HPDE6-E6E7 (cell line): ENCODE results near the gene PFDN1.
"Not testable (repeated sequence)": the region's sequence is repeated elsewhere in the genome, so short reads cannot be mapped to it uniquely, and the experiment has no call there.

Experiments
- DNase-seq: peaks from one replicate; pipeline ENCODE4 v3.0.0; 2011; ENCODE audit warnings: missing footprints; ENCODE audit errors: extremely low spot score

PFDN1 gene, protein sequence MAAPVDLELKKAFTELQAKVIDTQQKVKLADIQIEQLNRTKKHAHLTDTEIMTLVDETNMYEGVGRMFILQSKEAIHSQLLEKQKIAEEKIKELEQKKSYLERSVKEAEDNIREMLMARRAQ

DNA sequence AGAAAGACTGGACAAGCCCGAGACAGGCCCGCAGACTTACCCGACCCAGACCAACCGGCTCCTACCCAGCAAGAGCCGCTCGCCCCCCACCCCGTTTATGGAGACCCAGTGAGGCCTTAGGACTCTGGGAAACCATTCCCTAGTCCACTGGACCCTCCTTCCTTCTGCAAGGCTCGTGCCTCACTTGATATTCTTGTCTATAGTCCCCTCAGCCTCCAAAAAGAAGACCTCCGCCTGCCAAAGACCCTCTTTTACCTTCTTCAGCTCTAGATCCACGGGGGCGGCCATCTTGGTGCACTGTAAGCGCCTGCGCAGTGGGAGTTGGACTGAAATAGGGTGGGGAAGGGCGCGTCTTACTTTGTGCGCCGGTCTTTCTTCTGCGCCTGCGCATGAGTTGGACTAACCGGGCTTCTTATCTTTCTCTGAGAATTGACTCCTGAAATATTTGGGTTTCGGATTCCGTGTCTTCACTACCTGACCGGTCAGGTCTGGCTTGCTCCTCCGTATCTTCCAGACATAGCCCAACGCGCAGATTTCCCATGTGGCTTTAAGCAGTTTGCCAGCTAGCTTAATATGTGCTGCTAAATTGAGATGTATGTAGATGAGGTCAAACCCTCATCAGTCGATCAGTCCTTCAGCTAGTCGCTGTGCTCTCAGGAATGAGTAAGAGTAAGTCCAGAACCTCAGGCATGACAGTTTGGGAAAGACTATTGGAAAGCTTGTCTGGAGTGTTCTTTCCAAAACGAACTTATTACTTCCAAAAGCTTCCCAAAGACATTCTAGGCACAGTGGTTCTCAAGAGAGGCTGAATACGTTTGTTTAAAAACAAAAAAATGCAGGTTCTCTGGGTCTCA, at the start of gene PFDN1:
PFDN1 (minus strand) TSS at position 316 of the 854 bp plus-strand sequence; CDS start at position 288, 28 bp downstream.
- DNase-seq: peak; percentile 98

DNA sequence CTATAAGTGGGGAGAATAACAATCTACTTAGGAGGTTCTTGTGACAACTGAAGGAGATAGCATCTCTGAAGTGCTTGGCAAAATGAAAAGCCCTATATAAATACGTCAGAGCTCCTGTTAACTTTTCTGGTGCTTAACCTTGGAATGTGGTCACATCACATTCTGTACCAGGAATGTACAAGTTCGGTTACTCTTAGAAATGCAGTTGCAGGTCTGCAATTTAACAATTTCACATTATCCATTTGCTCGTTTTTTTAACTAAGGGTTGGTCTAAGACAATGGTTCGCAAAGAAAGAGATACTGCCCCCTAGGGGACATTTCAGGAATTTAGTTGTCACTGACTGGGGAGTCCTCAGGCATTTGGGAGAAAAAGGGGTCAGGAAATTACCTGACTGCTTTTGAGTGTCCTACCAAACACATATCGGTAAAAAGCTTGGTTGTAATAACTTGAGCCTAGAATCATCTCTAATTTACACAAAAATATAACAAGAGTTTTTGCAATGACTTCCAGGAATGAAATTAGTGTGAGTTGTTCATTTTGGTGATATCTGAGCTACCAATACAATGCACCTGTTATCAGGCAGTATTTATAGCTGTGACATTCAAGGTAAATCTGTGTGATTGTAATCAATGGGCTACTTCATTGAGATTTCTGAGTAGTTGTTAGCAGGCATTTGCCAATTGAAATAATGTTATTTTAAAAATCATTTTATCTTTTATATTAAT, 48.9 kb upstream of the PFDN1 start:
- peak; percentile 51 for DNase-seq

DNA sequence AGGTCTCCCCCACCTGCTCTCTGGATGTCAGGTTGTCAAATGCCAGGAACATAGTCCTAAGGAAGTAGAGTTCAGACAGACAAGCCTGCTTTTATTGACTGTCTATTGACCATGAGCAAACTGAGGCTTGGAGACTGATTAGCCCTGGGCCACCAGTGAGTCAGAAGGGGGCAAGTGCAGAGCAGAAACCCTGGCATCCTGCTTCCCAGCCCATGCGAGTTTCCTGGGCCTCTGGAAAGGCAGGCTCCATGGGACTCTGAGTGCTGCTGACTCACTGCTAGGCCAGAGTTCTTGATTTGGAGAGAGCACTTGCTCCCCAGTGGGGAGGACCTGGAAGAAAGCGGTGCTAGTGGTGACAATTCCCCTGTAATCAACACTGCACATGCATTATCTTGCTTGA, 46.3 kb upstream of the PFDN1 start:
- no peak for DNase-seq

DNA sequence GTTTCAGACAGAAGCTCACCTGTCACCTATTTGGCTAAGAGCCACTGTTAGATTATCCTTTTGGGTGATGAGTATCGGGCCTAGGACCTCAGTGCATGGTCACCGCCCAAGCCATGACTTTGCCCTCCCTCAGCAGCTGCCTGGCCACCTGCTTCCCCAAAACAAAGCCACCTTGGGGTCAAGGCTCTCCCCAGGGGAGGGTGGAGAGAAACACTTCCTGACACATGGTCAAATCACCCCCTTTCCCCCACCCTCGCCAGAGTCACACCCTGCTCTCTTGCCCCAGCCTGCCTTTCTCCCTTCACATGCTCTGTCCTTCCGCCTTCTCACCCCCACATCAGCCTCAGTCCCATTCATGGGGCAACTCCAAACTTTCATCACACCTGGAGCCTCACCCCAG, 45.2 kb upstream of the PFDN1 start:
- peak; percentile 89 for DNase-seq

DNA sequence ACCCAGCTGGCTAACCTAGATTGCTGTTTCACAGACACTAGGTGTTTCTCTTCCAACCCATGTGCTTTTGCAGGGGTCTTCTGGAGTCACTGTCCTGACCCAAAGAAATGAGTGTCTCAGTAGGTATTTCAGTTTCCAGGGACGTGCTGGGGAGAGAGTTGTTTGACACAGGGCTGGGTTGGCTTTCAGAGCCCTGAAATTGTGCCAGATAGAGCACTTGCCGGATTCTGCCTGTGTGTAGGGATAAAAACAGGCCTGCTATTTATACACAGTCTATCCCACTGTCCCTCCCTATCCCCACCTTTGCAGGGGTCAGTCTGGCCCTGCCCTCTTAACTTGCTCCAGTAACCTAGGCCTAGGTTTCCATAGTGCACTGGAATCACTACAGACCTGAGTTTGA, 44.5 kb upstream of the PFDN1 start:
- DNase-seq: no peak

DNA sequence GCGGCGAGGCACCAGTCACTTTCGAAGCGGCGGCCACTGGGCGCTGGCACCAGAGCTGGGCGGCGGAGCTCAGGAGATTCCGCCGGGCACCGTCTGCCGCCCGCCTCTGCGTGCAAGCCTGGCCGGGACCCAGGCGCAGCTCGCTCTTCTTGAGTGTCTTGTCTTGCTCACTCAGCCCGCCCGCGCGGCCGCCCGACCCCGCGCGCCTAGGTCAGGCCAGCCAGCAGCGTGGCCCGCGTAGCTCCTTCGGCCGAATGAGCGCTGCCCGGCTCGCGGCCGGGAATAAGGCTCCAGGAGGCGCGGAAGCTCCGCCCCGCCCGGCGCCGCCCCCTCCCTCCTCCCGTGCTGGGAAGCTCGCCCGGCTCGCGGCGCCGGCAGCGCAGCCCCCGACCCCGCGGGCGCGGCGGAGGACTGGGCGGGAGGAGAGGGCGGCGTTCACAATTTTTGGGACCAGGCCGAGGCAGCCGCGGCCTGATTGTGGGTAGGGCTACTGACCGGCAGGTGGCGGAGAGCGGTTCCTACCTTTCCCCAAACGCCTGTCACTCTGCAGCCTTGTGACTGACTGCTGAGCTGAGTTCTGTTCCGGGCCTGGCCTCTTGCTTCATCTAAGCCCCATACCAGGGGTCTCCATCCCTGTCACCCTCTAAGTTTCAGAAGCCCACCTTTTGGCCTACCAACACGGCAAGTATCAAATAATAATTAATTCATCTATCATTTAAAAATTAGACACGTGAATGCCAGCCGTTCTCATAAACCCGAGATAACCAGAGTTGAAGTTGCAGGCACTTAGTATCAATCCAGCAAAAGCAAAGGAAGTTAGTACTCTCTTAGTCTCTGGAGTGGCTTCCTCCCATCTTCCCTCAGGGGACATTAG, 43.7 kb upstream of the PFDN1 start, which contains the start of gene HBEGF:
HBEGF (minus strand) TSS at position 256 of the 874 bp plus-strand sequence. CDS start 275 bp downstream, outside the sequence.
- peak; percentile 79 for DNase-seq

DNA sequence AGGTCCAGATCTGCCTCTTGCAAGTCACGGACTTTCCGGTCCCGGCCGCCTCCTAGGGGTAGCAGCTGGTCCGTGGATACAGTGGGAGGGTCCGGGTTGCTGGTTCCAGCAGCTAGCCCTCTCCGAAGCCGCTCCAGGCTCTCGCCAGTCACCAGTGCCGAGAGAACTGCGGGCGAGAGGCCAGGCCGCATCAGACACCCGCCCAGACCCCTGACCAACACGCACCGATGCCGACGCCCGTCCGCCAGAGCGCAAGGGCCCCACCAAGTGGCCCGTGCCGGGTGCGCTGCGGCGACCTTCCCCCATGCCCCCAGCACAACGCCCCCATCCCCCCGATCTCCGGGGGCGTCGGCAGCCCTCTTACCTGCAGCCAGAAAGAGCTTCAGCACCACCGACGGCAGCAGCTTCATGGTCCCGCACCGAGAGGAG, 43.0 kb upstream of the PFDN1 start:
- no peak for DNase-seq

DNA sequence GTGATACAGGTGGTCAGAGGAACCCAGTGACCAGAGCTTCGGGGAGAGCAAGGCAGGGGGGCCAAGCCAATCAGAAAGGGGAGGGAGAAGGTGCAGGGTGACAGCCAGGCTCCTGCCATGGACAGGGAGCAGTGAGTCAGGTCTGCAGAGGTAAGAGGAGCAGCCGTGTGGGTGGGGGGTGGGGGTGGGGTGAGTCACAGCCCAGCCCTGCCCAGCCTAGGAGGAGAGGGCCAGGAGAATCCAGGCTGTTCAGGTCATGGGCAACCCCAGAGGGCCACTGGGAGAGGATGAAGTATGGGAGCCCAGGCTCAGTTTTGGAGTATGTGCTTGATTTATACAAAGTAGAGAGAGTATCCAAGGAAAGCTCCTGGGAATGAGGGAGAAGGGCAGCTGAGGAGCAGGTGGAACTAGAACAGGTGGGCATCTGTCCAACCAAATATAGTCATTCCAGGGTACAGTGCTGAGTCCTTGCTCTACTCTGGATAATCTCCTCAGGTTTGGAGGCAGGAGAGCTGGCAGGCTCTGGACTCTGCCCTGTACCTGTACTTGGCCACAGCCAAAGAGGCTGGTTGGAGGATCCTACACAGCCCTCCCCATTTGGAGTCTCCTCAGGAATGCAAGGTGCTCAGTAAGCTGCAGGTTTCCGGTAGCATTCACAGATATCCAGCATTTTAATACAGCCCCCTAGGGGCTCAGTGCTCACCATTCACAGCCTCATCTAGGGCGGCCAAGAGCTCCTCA, 42.0 kb upstream of the PFDN1 start:
- peak; percentile 91 for DNase-seq

DNA sequence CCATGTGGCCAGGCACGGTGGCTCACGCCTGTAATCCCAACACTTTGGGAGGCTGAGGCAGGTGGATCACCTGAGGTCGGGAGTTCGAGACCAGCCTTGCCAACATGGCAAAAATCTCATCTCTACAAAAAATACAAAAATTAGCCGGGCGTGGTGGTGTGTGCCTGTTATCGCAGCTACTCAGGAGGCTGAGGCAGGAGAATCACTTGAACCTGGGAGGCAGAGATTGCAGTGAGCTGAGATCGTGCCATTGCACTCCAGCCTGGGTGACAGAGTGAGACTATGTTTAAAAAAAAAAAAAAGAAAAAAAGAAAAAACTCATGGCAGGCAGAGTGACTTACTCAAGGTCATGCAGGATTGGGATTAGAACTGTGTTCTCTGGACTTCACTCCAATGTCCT, 40.9 kb upstream of the PFDN1 start:
- DNase-seq: not testable (repeated sequence)

DNA sequence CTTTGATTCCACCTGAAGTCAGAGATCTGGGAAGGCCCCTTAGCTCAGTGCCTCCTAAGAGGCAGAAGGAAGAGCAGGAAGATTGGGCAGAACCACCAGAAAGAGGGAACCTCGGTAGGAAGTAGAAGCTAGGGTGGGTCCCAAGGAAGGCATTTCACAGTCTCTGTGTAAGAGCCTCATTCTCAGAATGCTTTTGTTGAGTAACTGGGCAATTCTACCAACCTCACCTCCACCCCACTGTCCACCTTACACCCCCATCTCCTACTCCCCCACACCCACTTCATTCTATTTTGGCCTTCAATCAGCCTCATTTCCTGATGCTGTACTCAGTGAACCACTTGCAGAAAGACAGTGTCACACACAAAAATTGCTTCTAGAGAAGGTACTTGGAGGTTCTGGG, 40.0 kb upstream of the PFDN1 start:
- DNase-seq: no peak

DNA sequence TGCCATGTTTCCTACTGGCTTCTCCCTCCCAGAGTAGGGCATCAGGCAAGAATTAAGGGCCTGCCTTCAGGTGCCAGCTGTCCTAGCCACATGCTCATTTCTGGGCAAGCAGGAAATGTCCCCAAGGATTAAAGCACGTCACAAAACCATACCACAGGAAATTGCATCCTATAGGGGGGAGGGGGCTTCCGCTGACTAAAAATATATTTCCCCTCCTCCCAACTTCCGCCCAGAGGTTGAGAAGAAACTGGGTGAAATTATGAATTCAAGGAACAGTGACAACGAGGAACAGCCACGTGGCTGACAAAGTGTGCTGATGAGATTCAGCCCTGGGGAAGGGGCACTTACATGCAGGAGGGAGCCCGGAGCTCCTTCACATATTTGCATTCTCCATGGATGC, 39.4 kb upstream of the PFDN1 start:
- no peak for DNase-seq

DNA sequence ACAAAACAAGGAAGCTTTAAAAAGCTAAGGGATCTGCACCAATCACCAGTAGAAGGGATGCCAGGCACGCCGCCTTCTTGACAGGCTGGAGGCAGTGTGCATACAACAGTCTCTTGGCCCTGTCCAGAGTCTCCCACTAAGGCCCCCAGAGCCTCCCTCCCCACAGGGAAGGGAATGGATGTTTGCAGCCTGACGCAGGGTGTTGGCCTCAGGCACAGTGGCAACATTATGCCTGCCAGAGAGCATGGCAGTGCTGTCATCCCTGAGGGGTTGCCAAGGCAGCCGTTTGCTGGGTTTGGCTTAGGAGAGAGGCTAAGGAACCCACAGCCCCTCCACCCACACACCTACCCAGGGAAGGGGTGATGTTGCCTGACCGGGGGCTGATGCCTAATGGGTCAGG, 38.7 kb upstream of the PFDN1 start:
- no peak for DNase-seq

DNA sequence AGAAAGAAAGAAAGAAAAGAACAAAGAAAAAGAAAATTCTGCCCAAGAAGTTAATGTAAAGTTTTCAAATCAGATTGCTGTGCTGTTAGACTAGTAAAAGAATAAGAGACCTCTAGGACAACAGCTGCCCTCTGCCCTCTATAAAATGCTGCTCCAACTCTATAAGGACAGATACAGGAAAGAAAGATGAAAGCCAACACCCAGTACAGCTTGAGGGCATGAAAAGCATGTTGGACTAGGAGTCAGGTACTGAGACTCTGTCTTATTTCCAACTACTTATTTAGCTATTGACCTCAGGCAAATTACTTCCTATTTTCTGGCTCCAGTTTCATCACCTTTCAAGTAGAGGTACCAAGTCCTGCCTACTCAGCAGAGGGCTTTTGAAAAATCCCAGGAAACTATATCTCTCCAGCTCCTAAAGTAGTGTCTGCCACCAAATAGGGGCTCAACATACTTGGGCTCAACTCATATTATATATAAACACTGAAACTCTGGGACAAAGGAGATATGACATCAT, 37.8 kb upstream of the PFDN1 start:
- DNase-seq: no peak

DNA sequence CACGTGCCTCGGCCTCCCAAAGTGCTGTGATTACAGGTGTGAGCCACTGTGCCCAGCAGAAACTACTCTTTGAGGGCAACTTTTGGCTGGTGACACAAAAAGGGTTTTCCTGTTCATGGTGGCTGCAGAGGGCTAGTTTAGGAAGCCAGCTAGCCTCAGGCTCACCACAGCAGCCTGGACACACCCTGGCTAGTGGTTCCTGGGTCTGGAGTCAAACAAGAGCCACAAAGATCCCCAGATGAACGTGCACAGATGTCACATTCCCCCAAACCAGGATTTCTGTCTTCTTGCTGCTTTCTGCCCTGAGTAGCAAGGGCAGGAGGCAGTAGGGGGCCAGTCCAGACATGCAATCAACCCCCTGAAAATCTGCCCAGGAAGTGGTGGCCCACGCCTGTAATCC, 36.7 kb upstream of the PFDN1 start:
- no peak for DNase-seq

DNA sequence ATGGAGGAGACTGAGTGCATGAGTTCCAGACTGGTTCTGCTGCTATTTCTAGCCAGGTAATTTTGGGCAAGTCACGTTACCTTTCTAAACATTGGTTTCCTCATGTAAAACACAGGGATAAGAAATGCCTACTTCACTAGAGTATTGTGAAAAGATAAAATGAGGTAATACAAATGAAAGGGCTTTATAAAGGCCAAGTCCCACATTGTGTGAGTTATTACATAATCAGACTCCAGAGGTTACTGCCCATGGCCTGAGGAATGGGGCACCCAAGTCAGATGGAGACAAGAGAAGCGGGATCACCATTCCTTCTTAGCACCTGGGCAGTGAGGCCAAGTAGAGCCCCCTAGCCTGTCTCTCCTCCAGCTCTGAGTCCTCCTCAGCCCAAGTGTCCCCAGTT, 36.0 kb upstream of the PFDN1 start:
- no peak for DNase-seq

DNA sequence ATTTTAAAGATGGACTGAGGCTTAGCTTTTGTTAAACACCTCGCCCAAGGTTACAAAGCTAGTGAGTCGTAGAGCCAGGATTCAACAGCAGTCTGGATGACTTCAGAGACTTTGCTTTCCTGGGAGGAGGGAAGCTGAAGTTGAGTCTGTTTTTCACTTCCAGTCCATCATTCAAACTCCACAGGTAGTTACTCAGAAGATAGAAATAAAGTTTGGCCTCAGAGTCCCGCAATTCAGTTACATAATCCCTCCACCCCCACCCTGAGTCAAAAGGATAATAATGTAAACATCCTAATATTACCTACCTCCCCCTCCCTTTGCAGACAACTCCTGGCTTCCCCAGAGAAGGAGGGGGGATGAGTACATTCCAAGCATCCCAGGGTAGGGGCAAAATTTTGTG, 35.4 kb upstream of the PFDN1 start:
- DNase-seq: no peak

DNA sequence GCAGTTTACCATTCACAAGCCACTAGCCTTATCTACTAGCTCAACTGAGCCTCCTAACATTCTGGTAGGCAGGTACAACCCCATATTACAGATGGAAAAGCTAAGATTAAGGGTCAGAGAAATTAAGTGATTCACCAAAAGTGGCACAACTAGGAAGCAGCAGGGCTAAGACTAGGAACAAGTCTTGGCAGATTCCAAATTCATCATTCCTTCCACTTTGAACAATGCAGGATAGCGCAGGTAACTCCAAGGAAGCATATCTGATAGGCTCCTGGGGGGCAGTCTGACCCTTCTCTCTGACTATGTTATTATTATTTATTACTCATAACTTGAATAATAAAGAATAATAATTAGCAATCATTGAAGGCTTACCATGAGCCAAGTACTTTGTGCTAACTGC, 35.0 kb upstream of the PFDN1 start:
- DNase-seq: no peak

DNA sequence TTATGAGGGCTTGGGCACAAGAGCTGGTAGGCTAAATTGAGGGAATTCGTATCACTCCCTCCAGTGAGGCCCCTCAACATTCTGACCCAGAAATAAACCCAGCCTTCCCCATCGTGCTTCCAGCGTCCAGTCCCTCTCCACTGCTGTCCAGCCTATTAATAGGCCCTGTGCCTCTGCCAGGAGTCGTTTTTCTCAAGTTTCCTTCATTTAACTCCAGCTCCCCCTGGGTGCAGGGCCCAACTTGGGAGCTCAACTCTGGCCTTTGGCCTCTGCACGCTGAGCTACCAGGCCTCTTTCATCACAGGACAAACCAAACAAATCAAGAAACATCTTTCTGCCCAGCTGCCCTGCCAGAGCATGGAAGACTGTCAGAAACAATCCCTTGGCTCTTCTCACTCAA, 33.5 kb upstream of the PFDN1 start:
- DNase-seq: no peak

DNA sequence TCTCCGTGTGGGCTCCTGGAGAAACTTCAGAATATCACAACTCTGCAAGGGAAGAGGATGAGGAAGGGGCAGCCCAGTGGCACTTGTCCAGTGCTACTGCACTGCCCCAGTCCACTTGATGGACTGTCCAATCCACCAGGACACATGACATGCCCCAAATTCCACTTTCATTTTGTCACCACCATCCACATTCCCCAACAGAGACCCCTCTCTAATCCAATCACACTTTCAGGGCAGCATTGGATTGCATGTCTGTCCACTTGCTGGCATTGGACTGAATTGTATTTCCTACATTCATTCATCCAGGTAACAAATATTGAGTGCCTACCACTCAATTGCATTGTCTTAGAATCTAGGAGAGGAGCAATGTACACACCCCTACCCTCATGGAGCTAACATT, 28.7 kb upstream of the PFDN1 start:
- DNase-seq: no peak

DNA sequence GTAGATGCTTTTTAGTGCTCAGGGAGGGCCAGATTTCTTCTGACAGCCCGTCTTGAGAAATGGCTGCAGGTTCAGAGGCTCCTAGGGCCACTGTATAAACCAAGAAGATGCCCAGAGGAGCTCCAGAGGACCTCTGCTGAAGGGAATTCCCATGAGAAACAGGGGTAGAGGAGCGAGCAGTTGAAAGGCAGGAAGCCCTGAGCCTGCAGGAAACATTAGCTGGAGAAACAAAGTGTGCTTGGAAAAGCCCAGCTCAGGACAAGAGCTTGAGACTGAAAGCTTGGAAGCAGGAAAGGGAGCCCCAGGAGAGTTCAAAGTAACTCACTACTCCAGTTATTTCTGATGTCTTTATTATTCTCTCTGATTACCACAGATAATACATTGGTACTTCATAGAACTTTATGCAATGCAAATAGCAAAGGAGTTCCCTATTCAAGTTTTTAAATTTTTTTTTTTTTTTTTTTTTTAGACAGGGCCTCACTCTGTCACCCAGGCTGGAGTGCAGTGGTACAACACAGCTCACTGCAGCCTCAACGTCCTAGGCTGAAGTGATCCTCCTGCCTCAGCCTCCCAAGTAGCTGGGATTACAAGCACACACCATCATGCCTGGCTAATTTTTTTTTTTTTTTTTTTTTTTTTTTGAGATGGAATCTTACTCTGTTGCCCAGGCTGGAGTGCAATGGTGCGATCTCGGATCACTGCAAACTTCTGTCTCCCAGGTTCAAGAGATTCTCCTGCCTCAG, 27.0 kb upstream of the PFDN1 start:
- no peak for DNase-seq
